ENCODE measurements around the gene C18orf32.

DNA sequence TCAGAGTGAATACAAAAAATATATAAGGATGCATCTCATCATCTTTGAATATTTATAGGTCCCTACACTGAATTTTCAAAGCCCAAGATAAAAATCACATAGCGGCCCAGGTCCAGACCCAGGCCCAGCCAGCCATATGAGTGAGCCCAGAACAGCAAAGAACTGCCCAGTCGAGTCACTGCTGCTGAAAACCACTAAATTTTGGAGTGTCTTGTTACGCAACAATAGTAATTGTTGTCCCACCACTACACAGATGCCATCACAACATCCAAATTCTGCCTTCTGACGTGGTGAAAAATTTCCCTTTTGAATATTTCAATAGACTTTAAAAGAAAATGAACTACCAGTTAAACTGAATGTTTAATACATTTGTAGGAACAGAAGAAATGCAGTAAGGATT, 5.7 kb downstream of the C18orf32 start:
- TF ChIP-seq, protein P1, sequence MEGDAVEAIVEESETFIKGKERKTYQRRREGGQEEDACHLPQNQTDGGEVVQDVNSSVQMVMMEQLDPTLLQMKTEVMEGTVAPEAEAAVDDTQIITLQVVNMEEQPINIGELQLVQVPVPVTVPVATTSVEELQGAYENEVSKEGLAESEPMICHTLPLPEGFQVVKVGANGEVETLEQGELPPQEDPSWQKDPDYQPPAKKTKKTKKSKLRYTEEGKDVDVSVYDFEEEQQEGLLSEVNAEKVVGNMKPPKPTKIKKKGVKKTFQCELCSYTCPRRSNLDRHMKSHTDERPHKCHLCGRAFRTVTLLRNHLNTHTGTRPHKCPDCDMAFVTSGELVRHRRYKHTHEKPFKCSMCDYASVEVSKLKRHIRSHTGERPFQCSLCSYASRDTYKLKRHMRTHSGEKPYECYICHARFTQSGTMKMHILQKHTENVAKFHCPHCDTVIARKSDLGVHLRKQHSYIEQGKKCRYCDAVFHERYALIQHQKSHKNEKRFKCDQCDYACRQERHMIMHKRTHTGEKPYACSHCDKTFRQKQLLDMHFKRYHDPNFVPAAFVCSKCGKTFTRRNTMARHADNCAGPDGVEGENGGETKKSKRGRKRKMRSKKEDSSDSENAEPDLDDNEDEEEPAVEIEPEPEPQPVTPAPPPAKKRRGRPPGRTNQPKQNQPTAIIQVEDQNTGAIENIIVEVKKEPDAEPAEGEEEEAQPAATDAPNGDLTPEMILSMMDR (conservative IDR thresholded peaks at IDR 0.05 in 1 of 2, IDR thresholded peaks at IDR 0.05 in 1 of 2; ENCODE audit: extremely low read depth in 1 of 2, insufficient read depth in 1 of 2, low read depth in 1 of 2, low read length in 2 of 2): no peak
- no peak for TF ChIP-seq EZH2 (IDR thresholded peaks at IDR 0.05; ENCODE audit: borderline replicate concordance, low read length)
